Measurements from ENCODE around the gene PDE7B.
A peak's percentile ranks its signal among the peaks of the same experiment; 100 is the strongest.

The PDE7B gene

GRCh38 chr6:136012198-136012887 is 160.8 kb downstream of the PDE7B start:
- no peak for TF ChIP-seq CTCF (IDR thresholded peaks at IDR 0.05; ENCODE audit: low read depth, low read length)
- no peak overlapping the region for H3K4me3 ChIP-seq (replicated peaks in 1 of 2; ENCODE audit: low read depth in 2 of 2, low read length in 2 of 2)
- peak; percentile 83 to 90 for DNase-seq (ENCODE audit: low read depth in 2 of 2)

- peak; percentile 24 to 55 for DNase-seq (ENCODE audit: low read depth in 2 of 2)
- no peak for TF ChIP-seq CTCF (IDR thresholded peaks at IDR 0.05; ENCODE audit: low read depth, low read length)
- no peak overlapping the region for H3K4me3 ChIP-seq (replicated peaks in 1 of 2; ENCODE audit: low read depth in 2 of 2, low read length in 2 of 2)
These were observed 161.4 kb downstream of the PDE7B start for GRCh38 chr6:136012943-136013342.

GRCh38 chr6:136014454-136015437 is 163.2 kb downstream of the PDE7B start:
- DNase-seq (ENCODE audit: low read depth in 2 of 2), result peak; percentile 99 to 100
- H3K4me3 ChIP-seq (replicated peaks in 1 of 2; ENCODE audit: low read depth in 2 of 2, low read length in 2 of 2), result peak overlapping the region in 1 of 2 donors; percentile 28
- no peak for TF ChIP-seq CTCF (IDR thresholded peaks at IDR 0.05; ENCODE audit: low read depth, low read length)

- no peak overlapping the region for H3K4me3 ChIP-seq (replicated peaks in 1 of 2; ENCODE audit: low read depth in 2 of 2, low read length in 2 of 2)
- no peak for TF ChIP-seq CTCF (IDR thresholded peaks at IDR 0.05; ENCODE audit: low read depth, low read length)
- DNase-seq (ENCODE audit: low read depth in 2 of 2), result peak in 1 of 2 donors; percentile 60
These were observed 164.0 kb downstream of the PDE7B start for GRCh38 chr6:136015531-136015930.

- no peak overlapping the region for H3K4me3 ChIP-seq (replicated peaks in 1 of 2; ENCODE audit: low read depth in 2 of 2, low read length in 2 of 2)
- no peak for TF ChIP-seq CTCF (IDR thresholded peaks at IDR 0.05; ENCODE audit: low read depth, low read length)
- peak in 1 of 2 donors; percentile 18 for DNase-seq (ENCODE audit: low read depth in 2 of 2)
These were observed 165.0 kb downstream of the PDE7B start for GRCh38 chr6:136016228-136017225.

GRCh38 chr6:136020691-136021090 is 169.2 kb downstream of the PDE7B start:
- DNase-seq (ENCODE audit: low read depth in 2 of 2), result no peak
- H3K4me3 ChIP-seq (replicated peaks in 1 of 2; ENCODE audit: low read depth in 2 of 2, low read length in 2 of 2), result no peak overlapping the region

More at GRCh38 chr6:136020691-136021090, 169.2 kb downstream of the PDE7B start:
- no peak for TF ChIP-seq CTCF (IDR thresholded peaks at IDR 0.05; ENCODE audit: low read depth, low read length)

Measured in cardiac fibroblast (primary cell).